SK-N-MC (cell line): ENCODE data around the gene SHLD1.

Experiments used
- EZH2 ChIP-seq: fragments of 200-600 bp; sonication (generic); IDR thresholded peaks from one replicate; pipeline ENCODE4 v1.6.1; 2017; ENCODE audit warnings: antibody characterized with exemption
- POLR2AphosphoS5 ChIP-seq: IDR thresholded peaks from 2 replicates; pipeline ENCODE4 v1.6.1; 2012; ENCODE audit warnings: mild to moderate bottlenecking, low read depth, low read length, borderline replicate concordance

DNA sequence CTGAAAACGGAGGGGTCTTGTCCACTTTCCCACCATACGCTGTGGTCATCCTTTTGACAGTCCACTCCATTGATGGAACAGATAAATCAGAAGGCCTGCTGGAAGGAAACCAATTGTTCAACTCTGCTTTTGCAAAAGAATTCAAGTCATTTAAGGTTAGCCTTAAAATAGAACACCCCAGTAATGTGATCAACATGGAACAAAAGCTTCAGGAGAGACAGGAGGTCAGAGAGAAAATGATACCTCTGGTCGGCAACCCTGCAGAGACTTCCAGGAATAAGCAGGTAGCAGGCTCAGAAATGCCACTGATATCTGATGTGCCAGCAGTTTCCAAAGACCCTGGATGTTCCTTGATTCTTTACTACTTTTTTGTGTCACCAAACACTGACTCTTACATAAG is 39.6 kb upstream of the SHLD1 start:
- TF ChIP-seq EZH2 (no peak), POLR2AphosphoS5 (no peak)
